Bronchial epithelial cell (primary cell): ENCODE measurements around the gene RNF213. TPM values are rescaled to one million over a fixed set of nuclear protein-coding genes. Genes with fewer than 3 reads are reported as not detected.
A peak's percentile ranks its signal among the peaks of the same experiment; 100 is the strongest.

Source experiments
- DNase-seq: peaks from one replicate; pipeline ENCODE4 v3.0.0-alpha.2; 2010; ENCODE audit warnings: low read depth
- FAIRE-seq: peaks from 2 replicates; lab custom pipeline; 2011; peaks lifted over from hg19 to GRCh38; lab: Jason Lieb, UNC
- H3K27me3 ChIP-seq: 2 replicates; pipeline ENCODE4 v1.5.1; 2011; ENCODE audit warnings: low read length; ENCODE audit not compliant: control insufficient read depth, insufficient read depth
- H3K36me3 ChIP-seq: 2 replicates; pipeline ENCODE4 v1.5.1; 2011; ENCODE audit warnings: low read length; ENCODE audit not compliant: control insufficient read depth, insufficient read depth
- H3K4me3 ChIP-seq: 2 replicates; pipeline ENCODE4 v1.5.1; 2011; ENCODE audit warnings: mild to moderate bottlenecking, low read depth, low read length, control low read depth
- total RNA-seq: library from RNA; depleted of rRNA; stranded (reverse); fragments of >200 nt; gene quantifications from 2 replicates; pipeline ENCODE4 v1.2.1, GENCODE V29; 2014
- TF ChIP-seq, protein P1 (sequence below): IDR thresholded peaks from 2 replicates; pipeline ENCODE4 v1.5.1; 2011; ENCODE audit warnings: mild to moderate bottlenecking, moderate library complexity, low read length, control low read depth, inconsistent platforms; ENCODE audit not compliant: insufficient read depth, severe bottlenecking

RNF213 gene
- total RNA-seq, 1 donor from 2014 or later, result 41.3 TPM

DNA sequence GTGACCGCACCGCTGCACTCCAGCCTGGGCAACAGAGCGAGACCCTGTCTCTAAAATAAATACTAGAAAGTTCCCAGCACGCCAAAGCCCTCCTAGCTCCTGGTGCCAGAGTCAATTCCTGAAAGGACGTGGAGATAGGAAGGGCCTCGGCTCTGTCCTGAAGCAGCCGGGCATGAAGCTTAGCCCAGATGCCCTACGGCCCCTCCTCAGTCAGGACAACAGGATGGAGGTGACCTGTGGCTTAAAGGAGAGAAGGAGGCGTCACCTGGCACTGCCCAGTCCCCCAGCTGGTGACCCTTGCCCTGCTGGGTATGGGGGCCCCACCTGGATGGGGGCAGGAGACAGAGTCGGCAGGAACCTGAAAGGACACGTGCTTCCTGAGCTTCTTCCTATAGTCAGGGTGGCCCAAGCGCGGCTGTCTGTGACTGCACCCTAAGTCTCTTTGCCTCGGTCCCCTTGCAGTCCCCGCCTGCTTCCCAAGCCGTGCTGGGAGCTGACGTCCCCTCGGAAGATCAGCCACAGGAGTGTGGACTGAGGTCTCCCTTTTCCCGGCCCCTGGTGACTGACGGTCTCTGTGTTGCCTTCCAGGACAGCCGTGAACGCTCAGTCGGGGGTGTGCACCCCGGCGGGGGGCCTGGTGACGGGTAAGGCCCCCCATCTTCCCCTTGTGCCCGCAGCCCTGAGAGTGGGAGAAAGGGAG is 14.9 kb upstream of the RNF213 start:
- Histone ChIP-seq H3K4me3 (no peak overlapping the region), H3K36me3 (no peaks in the 10 kb centered on the region), H3K27me3 (no peaks in the 10 kb centered on the region)
- DNase-seq (no peak), FAIRE-seq (no peak)
- TF ChIP-seq, protein P1, sequence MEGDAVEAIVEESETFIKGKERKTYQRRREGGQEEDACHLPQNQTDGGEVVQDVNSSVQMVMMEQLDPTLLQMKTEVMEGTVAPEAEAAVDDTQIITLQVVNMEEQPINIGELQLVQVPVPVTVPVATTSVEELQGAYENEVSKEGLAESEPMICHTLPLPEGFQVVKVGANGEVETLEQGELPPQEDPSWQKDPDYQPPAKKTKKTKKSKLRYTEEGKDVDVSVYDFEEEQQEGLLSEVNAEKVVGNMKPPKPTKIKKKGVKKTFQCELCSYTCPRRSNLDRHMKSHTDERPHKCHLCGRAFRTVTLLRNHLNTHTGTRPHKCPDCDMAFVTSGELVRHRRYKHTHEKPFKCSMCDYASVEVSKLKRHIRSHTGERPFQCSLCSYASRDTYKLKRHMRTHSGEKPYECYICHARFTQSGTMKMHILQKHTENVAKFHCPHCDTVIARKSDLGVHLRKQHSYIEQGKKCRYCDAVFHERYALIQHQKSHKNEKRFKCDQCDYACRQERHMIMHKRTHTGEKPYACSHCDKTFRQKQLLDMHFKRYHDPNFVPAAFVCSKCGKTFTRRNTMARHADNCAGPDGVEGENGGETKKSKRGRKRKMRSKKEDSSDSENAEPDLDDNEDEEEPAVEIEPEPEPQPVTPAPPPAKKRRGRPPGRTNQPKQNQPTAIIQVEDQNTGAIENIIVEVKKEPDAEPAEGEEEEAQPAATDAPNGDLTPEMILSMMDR, result no peak

DNA sequence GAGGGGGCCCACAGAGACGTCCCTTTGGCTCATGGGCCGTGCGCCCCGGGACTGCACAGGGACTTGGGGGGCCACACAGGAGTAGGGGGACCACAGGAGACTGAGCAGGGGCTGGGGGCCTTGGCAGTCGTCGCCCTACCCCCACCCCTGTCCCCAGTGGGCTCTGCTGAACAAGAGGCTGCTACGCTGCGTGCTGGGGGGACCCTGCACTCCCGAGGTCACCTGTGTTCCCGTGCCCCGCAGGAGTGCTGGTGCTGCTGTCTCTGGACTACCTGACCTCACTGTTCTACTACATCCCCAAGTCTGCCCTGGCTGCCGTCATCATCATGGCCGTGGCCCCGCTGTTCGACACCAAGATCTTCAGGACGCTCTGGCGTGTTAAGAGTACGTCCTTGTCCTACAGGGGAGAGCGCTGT is 14.4 kb upstream of the RNF213 start:
- TF ChIP-seq, protein P1, result no peak
- no peaks in the 10 kb centered on the region for H3K27me3 ChIP-seq
- DNase-seq (no peak), FAIRE-seq (peak; percentile 76)
- H3K4me3 ChIP-seq, result no peak overlapping the region
- H3K36me3 ChIP-seq, result no peaks in the 10 kb centered on the region

DNA sequence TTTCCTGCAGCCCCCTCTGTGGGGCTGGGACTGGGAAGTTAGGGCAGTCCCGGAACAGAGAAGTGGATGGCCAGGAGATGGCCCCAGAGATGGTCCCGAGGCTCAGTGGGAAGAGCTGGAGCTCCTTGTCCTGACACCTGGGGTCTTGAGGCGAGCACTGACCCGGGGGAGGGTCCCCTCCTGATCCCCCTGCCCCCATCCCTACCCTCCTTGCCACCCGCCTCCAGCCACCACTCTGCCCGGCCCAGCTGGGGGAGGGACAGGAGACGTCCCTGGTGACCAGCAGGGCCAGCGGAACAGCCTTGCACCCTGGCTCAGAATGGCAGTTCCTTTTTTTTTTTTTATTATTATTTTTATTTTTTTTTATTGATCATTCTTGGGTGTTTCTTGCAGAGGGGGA is 13.9 kb upstream of the RNF213 start:
- TF ChIP-seq, protein P1, result no peak
- Histone ChIP-seq H3K36me3 (no peaks in the 10 kb centered on the region), H3K4me3 (no peak overlapping the region), H3K27me3 (no peaks in the 10 kb centered on the region)
- DNase-seq (no peak), FAIRE-seq (no peak)

DNA sequence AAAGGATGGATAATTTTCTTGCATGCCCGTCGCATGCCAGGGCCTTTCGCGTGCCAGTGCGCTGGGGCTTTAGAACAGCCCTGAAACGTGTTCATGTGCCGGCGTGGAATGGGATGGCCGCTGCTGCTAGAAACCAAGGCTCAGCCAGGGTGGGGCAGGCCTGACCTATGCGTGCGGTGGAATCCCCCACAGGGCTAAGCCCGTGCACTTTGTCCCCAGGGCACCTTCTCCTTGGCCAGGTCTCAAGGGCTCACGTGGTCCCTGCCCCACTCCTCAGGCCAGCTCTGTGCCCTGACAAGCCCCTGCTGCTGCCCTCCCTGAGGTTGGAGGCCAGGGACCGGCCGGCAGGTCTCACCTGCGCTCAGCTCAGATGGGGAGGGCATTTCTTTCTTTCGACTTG is 13.1 kb upstream of the RNF213 start:
- FAIRE-seq (no peak), DNase-seq (no peak)
- Histone ChIP-seq H3K27me3 (no peaks in the 10 kb centered on the region), H3K36me3 (no peaks in the 10 kb centered on the region), H3K4me3 (no peak overlapping the region)
- TF ChIP-seq, protein P1, result no peak

DNA sequence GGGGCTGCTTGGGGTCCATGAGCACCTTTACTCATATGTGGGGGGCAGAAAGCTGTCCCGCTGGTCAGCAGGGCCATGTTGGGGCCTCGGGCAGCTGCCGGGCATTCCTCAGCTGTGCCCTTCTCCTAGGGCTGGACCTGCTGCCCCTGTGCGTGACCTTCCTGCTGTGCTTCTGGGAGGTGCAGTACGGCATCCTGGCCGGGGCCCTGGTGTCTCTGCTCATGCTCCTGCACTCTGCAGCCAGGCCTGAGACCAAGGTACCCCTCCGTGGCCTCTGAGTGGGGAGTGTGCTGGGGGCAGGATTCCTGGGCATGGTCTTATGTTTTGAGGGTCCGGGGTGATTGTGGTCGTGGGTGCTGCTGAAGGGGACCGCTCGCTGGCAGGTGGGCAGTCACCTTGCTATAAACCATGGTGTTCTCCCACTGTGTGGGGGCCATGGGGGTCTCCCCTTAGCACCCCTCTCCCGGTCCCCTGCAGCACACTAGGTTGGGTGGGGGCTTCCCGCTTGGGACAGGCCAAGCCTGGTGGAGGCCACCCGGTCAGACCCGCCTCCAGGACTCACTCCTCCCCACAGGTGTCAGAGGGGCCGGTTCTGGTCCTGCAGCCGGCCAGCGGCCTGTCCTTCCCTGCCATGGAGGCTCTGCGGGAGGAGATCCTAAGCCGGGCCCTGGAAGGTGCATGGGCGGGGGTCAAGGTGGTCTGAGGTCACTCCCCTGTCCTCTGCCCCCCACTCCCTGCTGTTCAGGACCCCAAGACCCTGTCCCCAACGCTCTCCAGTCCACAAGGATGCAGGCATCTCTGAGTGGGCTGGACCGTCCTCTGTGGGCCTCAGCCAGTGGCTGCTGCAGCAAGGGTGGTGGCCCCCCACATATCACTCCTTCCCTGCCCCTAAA is 12.4 kb upstream of the RNF213 start:
- DNase-seq (no peak), FAIRE-seq (no peak)
- H3K27me3 ChIP-seq, result no peaks in the 10 kb centered on the region
- H3K4me3 ChIP-seq, result no peak overlapping the region
- TF ChIP-seq, protein P1, result no peak
- no peaks in the 10 kb centered on the region for H3K36me3 ChIP-seq
